Parathyroid adenoma (tissue), 2 donors: ENCODE measurements around the gene PGAM5.

Experiments used
- H2AFZ ChIP-seq: fragments of 300-600 bp; sonication (generic); one replicate; pipeline ENCODE4 v1.7.0; 2017; ENCODE audit warnings: antibody characterized with exemption, mild to moderate bottlenecking
- H3K27ac ChIP-seq: fragments of 300-600 bp; sonication (generic); one replicate; pipeline ENCODE4 v1.7.0; 2017
- H3K27me3 ChIP-seq: fragments of 300-600 bp; sonication (generic); one replicate; pipeline ENCODE4 v1.7.0; 2017; ENCODE audit warnings: low read length; ENCODE audit not compliant: control insufficient read depth, insufficient read depth
- H3K36me3 ChIP-seq: fragments of 300-600 bp; sonication (generic); one replicate; pipeline ENCODE4 v1.7.0; 2017; ENCODE audit warnings: low read length; ENCODE audit not compliant: control insufficient read depth, insufficient read depth
- H3K4me1 ChIP-seq: fragments of 300-600 bp; sonication (generic); one replicate; pipeline ENCODE4 v1.7.0; 2017; ENCODE audit warnings: control low read depth
- H3K4me2 ChIP-seq: fragments of 300-600 bp; sonication (generic); one replicate; pipeline ENCODE4 v1.7.0; 2017; ENCODE audit warnings: low read length
- H3K4me3 ChIP-seq: fragments of 300-600 bp; sonication (generic); one replicate; pipeline ENCODE4 v1.7.0; 2017; ENCODE audit warnings: low read depth, low read length
- H3K79me2 ChIP-seq: fragments of 300-600 bp; sonication (generic); one replicate; pipeline ENCODE4 v1.7.0; 2017; ENCODE audit warnings: control low read depth
- H3K9ac ChIP-seq: fragments of 300-600 bp; sonication (generic); one replicate; pipeline ENCODE4 v1.7.0; 2017; ENCODE audit warnings: mild to moderate bottlenecking
- H3K9me3 ChIP-seq: fragments of 300-600 bp; sonication (generic); one replicate; pipeline ENCODE4 v1.7.0; 2017; ENCODE audit warnings: low read length; ENCODE audit not compliant: control insufficient read depth
- CTCF ChIP-seq: fragments of 300-600 bp; sonication (generic); IDR thresholded peaks from one replicate; pipeline ENCODE4 v1.7.0; 2017; ENCODE audit warnings: antibody characterized with exemption, mild to moderate bottlenecking
- donor health status: primary hyperparathyroidism.

PGAM5 gene

GRCh38 chr12:132707241-132707640, 3.4 kb upstream of the PGAM5 start:
- Histone ChIP-seq H3K36me3 (no peaks in the 10 kb centered on the region), H3K4me1 (no peaks in the 10 kb centered on the region), H3K9me3 (no peaks in the 10 kb centered on the region), H3K9ac (no peak overlapping the region), H3K4me2 (no peak overlapping the region), H2AFZ (no peak overlapping the region), H3K27me3 (no peaks in the 10 kb centered on the region), H3K79me2 (peaks cover 4% of the 10 kb centered on the region), H3K27ac (no peak overlapping the region), H3K4me3 (no peak overlapping the region)
- no peak for TF ChIP-seq CTCF

DNA sequence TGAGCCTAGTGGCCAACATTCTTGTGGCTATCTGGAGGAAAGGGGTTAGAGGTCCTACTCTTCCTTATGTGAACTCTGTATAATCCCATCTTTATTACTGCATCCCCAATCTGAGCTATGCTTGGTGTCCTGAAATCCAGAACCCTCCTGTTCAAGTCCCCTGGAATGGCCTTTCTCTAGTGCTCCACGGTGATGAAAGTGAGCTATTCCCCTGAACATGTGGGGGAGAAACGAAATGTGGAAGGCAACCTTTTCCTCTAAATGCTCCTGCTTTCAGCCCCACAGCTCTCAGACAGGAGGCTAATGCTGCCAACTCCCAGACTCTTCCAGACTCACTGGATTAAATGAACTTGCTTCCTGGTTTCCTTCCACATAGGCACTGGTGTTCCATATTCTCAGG, 2.5 kb upstream of the PGAM5 start:
- Histone ChIP-seq H3K4me3 (no peak overlapping the region), H3K9ac (no peak overlapping the region), H2AFZ (no peak overlapping the region), H3K9me3 (no peaks in the 10 kb centered on the region), H3K4me2 (no peak overlapping the region), H3K36me3 (no peaks in the 10 kb centered on the region), H3K79me2 (peaks cover 4% of the 10 kb centered on the region), H3K27ac (no peak overlapping the region), H3K4me1 (no peaks in the 10 kb centered on the region), H3K27me3 (no peaks in the 10 kb centered on the region)
- no peak for TF ChIP-seq CTCF

- H3K4me2 ChIP-seq: peak overlapping the region; percentile 82
Measured at GRCh38 chr12:132710043-132710404, 618 bp upstream of the PGAM5 start.

GRCh38 chr12:132711080-132711843, 620 bp downstream of the PGAM5 start:
- Histone ChIP-seq H2AFZ (peak overlapping the region; percentile 84), H3K27me3 (no peaks in the 10 kb centered on the region), H3K4me1 (no peaks in the 10 kb centered on the region), H3K4me2 (peak overlapping the region; percentile 74), H3K9me3 (no peaks in the 10 kb centered on the region), H3K36me3 (no peaks in the 10 kb centered on the region), H3K9ac (peak overlapping the region; percentile 33), H3K79me2 (peaks cover 4% of the 10 kb centered on the region), H3K27ac (no peak overlapping the region), H3K4me3 (peak overlapping the region; percentile 61)
- TF ChIP-seq CTCF: no peak

More at GRCh38 chr12:132710043-132710404, 618 bp upstream of the PGAM5 start:
- no peak for TF ChIP-seq CTCF
- H3K9ac ChIP-seq: no peak overlapping the region
- peak overlapping the region; percentile 60 for H3K4me3 ChIP-seq
- no peaks in the 10 kb centered on the region for H3K4me1 ChIP-seq
- H3K79me2 ChIP-seq: peaks cover 4% of the 10 kb centered on the region
- H3K27ac ChIP-seq: peak overlapping the region; percentile 70
- H3K9me3 ChIP-seq: no peaks in the 10 kb centered on the region
- H3K27me3 ChIP-seq: no peaks in the 10 kb centered on the region
- no peaks in the 10 kb centered on the region for H3K36me3 ChIP-seq
- H2AFZ ChIP-seq: peak overlapping the region; percentile 95

DNA sequence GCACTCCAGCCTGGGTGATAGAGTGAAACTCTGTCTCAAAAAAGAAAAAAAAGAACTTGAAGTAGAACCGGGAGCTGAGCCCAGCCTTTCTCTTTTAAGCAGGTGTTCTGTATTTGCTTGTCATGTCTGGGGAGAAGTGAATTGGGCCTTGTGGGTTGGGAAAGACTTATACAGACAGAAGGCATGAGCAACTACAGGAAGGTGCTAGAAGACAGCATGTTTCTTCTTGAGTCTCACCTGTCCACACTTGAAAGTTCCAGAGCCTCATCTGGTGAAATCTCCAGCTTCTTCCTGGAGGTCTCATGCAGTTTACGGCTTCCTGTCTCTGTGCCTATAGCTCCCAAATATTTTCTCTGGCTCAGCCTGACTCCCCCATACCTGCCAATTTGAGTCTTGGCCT, 2.5 kb downstream of the PGAM5 start:
- Histone ChIP-seq H3K4me3 (no peak overlapping the region), H3K4me2 (no peak overlapping the region), H2AFZ (no peak overlapping the region), H3K27me3 (no peaks in the 10 kb centered on the region), H3K79me2 (peaks cover 4% of the 10 kb centered on the region), H3K36me3 (no peaks in the 10 kb centered on the region), H3K9ac (no peak overlapping the region), H3K27ac (no peak overlapping the region), H3K4me1 (no peaks in the 10 kb centered on the region), H3K9me3 (no peaks in the 10 kb centered on the region)
- TF ChIP-seq CTCF: no peak
